COLO668 (cell line): Measurements from ENCODE around the gene SPATA13.

Experiments used
- DNase-seq: peaks from one replicate; lab custom pipeline; 2025; ENCODE audit not compliant: unreplicated experiment; lab: John Stamatoyannopoulos, UW

The SPATA13 gene

DNA sequence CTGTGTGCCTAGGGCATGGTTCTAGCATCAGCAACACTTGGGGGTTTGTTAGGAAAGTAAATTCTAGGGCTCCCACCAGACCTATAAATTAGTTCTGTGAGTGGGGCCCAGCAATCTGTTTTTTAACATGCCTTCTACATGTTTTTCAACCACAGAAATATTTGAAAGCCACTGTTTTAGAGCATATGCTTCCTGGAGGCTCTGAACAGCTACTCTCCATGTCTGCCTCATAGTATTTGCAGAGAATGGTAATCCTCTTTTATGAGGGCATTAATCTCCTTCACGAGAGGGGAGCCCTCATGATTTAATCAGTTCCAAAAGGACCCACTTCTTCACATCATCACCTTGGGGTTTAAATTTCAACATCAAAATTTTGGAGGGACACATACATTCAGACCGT, 6.0 kb downstream of the SPATA13 start:
- no peak for DNase-seq

DNA sequence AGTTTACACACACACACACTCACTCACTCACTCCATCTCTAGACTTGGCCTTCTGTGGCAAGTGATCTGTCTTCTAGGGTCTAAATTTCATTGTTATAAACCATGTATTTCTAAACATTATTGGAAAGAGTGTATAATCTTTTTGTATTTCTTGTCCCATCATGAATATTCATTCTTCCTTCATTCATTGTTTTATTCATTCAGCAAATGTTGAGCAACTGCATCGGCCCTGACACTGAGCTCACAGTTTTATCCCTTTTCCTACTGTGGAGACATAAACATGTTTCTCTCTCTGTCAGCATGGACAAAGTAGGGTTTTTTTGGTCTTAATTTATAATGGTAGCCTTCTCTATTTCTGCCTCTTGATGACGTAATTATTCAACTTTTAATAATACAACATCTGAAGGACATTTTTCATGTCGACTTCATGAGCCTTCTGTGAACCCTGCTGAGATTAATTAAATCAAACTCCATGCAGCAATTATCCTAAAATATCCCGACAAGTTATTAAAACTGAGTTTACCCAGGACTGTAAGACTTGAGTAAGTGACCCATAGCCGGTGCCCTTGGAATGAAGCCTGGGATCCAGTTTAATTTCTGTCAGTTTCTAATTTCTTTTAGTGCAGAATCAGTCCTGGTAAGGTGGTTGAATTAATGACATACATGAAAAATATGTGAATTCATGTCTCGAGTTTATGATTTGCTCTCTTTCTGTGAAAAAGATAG, 7.3 kb downstream of the SPATA13 start:
- no peak for DNase-seq

DNA sequence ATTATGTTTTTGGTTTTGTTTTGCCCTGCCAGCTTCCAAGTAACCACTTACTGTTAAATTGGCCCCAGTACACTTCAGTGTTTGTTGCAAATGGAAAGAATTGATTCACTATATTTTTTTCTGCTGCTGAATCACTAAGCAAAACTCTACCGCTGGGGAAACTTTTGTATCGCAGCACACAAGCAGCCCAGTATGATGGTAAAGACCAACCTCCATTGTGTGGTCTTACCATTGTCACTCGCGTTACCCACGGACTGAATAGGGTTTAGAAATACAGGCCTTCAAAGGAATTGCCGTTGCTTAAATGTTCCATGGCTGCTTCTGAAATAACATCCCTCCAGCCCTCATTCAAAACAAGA, 7.9 kb downstream of the SPATA13 start:
- DNase-seq = no peak

DNA sequence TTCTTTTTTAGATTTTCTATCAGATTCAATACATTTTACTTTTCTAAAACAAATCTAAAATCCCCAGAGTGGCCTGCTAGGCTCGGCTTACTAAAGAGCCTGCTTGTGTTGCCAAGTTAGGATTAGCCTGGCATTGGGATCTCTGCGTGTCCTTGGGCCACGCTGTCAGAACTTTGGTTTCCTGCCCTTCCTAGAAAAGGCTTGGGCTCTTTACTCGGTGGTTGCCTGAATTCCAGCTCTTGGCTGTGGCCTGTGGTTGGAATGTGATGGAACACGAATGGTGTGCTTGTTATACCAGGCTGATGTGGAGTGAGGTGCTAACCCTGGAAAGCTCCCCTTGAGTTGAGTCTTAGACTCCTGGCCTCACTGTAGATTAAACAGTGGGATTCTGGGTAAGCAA, 8.5 kb downstream of the SPATA13 start:
- DNase-seq = no peak

DNA sequence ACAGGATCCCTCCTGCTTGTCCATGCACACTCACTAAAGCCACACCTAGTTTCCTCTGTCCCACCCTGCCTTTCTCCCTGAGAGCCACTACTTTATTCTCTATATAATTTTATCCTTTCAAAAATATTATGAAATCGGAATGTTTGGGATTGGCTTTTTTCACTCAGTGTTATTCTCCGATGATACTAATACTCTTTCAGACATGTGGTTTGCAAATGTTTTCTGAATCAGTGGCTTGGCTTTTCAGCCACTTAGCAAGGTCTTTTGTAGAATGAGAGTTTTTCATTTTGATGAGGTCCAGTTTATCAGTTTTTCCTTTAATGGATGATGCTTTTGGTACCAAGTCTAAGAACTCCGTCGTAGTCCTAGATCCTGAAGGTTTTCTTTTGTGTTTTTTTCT, 11.6 kb downstream of the SPATA13 start:
- no peak for DNase-seq

DNA sequence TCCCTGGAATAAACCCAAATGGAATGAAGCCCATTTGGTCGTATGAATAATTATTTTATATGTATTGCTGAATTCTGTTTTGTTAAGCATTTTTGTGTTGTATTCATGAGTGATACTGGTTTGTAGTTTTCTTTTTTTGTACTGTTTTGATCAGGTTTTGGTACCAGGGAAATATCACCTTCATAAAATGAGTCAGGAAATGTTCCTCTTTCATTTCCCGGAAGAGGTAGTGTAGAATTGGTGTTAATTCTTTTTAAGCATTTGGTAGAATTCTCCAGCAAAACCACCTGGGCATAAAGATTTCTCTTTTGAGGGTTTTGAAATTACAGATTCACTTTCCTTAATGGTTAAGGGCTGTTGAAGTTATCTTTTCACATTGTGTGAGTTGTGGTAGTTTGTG, 13.3 kb downstream of the SPATA13 start:
- no peak for DNase-seq

DNA sequence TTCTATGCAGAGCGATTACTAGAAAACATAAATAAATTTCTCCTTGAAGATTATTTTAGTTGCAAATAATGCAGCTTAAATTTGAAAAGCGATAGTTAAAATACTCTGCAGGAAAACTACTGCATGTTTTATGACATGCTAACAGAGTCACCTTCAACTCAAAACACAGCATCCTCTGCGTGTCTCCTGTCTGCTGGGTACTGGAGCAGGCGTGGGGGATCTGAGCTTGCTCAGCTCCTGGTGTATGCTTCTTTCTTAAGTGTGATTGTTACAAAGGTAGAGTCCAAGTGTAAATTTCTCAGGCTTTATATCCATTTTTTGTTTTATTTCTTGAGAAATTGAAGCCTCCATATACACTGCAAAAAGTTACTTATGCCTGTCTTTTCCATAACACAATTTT, 15.3 kb downstream of the SPATA13 start:
- DNase-seq = no peak

DNA sequence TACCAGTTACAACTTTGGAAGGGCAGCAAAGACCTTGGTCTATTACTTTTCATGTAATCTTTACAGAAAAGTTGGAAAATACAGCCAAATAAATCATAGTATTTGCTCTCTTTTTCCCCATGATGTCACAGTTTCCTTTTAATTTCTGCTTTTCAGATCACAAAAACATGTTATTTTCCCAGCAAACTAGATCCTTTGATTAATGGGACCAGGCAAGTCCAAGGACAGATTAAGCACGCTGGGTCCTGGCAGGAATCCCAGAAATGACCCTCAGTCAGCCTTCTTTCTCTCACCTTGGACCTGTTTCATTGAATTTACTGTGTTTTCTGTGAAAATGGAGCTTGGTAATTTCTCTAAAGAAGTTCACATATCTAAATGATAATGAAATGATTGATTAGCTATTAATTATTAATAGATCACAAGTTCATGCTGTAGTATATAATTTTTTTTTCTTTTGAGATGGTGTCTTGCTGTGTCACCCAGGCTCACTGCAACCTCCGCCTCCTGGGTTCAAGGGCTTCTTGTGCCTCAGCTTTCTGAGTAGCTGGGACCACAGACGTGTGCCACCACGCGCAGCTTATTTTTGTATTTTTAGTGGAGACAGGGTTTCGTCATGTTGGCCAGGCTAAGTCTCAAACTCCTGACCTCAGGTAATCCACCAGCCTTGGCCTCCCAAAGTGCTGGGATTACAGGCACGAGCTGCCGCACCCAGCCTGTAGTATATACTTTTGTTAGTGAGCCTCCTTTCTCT, 16.0 kb downstream of the SPATA13 start:
- no peak for DNase-seq

DNA sequence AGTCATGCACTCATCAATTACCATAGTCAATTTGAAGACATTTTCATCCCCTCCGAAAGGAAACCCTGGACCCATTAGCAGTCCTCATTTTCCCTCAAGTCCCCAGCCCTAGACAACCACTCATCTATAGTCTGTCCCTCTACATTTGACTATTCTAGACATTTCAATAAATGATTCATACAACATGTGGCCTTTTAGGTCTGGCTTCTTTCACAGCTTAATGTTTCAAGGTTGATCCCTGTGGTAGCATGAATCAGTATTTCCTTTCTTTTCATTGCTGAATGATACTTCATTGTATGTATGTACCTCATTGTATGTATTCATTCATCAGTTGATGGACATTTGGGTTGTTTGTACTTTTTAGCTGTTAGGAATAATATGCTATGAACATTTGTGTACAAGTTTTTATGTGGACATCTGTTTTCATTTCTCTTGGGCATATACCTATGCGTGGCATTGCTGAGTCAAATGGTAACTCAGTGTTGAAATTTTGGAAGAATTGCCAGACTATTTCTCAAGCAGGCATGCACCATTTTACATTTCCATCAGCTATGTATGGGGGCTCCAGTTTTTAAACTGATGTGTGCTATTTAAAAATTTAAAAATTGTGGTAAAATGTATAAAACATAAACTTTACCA, 18.4 kb downstream of the SPATA13 start:
- DNase-seq = no peak

DNA sequence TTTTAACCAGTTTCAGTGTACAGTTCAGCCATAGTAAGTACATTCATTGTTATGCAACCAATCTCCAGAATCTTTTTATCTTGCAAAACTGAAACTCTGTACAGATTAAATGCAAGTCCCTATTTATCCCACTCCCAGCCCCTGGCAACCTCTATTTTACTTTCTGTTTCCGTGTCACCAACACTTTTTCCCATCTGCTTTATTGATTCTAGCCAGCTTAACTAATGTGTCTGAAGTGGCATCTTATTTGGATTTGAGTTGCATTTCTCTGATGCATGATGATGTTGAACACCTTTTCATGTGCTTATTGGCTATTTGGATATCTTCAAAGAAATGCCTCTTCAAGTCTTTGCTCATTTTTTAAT, 18.9 kb downstream of the SPATA13 start:
- no peak for DNase-seq

DNA sequence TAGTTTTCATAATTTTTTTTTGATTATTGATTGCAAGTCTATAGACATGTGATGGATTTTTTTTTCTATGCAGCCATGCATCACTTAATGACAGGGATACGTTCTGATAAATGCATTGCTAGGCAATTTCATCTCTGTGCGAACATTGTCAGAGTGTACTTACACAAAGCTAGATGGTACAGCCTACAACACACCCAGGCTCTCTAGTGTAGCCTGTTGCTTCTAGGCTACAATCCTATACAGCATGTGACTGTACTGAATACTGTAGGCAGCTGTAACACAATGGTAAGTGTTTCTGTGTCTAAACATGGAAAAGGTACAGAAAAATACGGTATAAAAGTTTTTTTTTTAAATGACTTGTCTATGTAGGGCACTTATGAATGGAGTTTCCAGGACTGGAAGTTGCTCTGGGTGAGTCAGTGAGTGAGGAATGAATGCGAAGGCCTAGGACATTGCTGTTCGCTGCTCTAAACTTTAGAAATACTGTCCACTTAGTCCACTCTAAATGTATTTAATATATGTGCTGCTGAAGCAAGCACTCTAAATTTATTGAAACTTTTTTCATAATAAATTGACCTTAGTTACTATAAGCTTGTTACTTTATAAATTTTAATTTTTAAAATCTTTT, 20.3 kb downstream of the SPATA13 start:
- DNase-seq = no peak

DNA sequence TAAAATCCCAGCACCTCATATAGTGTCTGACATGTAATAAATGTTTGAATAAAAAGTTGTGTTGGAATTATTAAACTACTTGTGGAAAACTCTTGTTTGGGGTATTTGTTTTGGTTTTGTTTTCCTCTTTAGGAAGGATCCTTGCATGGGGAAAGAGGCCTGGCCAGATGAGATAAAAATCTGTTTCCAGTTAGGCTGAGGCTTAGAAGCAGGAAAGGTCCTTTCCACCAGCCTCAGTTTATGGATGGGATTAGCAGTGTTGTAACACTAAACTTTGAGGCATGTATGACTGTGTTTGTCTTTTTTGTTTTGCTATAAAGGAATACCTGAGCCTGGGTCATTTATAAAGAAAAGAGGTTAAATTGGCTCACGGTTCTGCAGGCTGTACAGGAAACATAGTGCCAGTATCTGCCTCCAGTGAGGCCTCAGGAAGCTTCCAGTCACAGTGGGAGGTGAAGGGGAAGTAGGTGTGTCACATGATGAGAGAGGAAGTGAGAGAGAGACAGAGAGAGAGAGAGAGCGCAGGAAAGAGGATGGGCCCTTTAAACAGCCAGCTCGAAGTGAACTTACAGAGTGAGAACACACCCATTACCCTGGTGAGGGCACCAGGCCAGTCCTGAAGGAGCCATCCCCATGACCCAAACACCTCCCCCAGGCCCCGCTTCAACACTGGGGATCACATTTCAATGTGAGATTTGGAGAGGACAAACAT, 21.6 kb downstream of the SPATA13 start:
- DNase-seq = no peak

DNA sequence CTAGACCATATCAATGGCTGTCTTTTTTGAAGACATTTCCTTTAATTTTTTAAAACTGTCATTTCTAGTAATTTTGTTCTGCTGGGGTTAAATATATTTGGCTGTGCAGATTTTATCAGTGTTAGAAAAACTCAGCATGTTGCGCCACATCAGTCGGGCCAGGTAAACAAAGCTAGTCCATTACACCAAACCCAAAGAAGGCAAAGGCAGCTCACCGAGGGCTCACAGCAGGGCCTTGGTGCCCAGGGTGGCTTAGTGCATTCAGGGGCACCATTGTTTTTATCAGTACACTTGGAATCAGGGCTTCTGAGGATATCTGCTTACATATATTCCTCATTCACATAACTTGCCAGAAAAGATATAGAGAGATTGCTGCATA, 22.2 kb downstream of the SPATA13 start:
- DNase-seq = no peak

DNA sequence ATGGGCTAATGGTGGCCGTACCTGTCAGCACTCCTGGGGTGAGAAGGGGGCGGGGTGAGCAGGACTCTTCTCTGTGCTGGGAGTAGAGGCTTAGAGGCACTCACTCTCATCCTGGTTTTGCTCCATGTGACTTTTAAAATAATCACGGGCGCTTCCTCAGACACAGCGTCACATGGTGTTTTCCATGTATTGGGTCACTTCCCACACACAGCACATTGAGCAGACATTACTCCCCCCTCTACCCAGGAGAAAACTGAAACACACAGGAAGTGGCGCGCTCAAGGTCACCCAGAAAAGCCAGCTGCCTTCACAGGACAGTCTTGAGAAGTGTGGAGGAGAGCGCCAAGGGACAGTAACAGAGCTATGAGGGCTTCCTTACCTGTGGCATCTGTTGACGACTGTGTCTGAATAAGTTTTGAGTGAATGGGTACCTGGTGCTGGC, 23.2 kb downstream of the SPATA13 start:
- DNase-seq = no peak

DNA sequence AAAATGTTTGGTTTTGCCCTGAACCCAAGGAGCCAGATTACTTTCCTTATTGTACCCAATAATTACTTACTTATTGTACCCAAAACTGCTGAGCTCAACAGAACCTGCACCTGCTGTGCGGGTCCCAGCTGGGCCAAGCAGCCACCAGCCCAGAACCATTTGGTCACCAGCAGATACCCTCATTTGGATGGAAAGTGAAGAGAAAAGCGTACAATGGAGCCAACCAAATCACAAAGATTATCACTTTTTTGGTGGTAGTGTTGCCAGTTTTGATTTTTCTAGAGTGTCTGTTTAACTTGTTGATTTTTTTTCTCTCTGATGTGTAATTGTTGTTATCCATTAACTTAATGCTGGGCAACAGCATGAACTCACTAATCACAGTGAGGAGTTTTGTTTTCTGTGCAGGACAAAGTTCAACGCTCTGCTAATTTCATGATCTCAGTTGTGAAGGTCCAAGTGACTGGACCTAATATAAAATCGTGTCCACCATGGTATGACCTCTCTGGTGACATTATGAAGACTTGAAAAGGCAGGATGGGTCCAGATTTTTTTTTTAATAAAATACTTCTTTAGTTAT, 23.8 kb downstream of the SPATA13 start:
- DNase-seq = no peak

DNA sequence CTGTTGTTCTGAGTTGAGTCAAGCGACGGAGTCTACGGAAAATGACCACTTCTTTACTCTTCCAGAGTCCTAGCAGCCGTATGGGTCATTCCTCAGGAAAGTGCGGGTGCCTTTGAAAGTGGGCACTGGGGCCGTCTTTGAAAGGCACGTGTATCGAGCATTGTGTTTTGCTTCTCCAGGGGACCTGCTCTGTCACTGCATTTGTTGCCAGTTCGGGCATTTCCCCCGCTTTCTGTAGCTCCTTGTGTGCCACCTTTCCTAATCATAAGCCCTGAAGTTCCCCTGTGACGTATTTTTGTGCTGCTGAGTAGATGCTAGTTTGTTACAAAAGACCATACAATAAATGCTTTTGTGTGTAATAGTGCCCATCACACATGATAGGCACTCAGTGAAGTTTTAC, 24.4 kb downstream of the SPATA13 start:
- DNase-seq = no peak

DNA sequence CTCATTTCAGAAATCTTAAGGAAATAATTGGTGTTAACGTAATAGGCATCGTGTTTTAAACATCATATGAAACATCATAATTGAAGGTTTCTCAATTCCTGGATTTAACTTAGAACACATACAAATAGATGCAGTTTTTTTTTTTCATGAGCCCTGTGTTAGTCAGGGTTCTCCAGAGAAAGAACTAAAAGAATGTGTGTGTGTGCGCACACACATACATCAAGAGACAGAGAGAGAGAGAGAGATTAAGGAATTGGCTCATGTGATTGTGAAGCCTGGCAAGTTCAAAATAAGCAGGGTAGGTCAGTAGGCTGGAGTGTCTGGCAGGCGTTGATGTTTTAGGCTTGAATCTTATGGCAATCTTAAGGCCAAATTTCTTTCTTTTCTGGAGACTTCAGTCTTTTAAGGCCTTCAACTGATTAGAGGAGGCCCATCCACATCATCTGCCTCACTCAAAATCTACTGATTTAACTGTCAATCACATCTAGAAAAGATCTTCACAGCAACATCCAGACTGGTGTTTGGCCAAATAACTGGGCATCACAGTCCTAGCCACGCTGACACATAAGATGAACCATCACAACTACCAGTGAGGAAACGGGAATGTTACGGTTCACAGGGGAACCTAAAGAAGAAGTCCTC, 25.2 kb downstream of the SPATA13 start:
- DNase-seq = no peak

DNA sequence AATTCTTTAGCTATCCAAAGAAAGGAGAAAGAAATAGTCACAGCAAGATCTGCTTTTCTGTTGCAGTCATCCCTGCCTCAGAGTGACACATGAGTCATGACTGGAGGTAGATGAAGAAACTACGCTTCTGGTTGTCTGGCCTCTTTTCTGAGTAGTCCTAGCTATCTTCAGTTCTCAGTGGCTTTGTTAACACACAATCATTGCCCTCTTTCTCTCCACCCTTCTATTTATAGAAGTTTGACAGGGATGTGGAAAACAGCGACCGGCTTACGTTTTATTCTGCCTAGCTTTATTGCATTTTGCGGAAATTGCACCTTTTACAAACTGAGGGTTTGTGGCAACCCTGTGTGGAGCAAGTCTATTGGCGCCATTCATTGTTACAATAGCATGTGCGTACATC, 26.7 kb downstream of the SPATA13 start:
- no peak for DNase-seq

DNA sequence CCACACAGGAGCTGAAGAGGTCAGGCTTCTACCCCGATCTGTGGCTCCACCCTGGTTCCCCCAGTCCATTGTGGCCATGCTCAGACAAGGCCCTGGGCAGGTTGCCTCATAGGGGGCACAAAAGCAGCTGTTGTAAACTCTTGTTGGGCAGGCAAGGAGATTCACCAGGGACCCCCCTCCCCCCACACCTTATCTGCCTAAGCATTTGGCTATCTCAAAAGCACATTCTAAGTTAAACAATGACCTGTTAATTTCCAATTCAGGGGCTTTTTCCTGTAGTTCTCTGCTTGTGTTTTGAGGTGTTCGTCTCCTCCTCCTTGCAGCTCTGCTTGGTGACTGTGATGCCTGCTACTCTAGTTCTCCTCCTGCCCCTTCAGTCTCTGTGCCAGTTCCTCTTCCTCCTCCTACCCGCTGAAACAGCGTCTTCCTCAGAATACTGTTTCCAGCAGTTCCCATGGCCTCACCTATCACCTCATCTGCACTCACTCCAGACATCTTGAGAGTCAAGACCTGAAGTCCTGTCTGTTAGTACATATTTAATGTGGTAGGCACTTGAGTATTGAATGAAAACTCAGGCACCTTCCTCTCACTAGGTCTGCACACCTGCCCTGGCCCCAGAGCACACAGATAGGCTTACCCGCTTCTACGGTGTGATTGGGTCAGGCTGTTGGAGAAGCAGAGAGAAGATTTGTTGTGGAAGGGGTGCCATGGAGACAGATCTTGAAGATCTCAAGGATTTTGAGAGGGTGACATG, 31.7 kb downstream of the SPATA13 start:
- no peak for DNase-seq

DNA sequence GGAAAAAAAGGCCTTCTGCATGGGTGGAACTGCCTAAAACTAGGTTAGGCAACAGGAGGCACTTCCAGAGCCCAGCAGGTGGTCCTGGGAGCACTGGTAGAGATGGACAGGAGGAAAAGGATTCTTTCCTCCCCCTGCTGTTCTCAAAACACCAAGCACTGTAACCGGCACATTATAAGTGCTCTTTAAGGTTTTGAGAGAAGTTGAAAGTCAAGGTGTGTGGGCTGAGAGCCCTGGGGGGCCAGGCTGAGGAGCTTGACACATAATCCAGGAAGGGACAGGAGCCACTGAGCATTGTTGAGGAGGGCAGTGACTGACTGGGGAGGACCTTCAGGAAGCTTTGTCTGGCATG, 32.3 kb downstream of the SPATA13 start:
- no peak for DNase-seq
